DND-41 (cell line): ENCODE results near the gene ADAMTS8.

Source experiments
- ATAC-seq: fragments of 200-7000 bp; cut with Tn5 transposase; 3 replicates; pipeline ENCODE4 v1.9.1; 2021; ENCODE audit warnings: low read depth; ENCODE audit not compliant: insufficient read depth
- DNase-seq: peaks from one replicate; pipeline ENCODE4 v3.0.0-alpha.2; 2020
- H2AFZ ChIP-seq: 2 replicates; pipeline ENCODE4 v1.6.0; 2012; ENCODE audit warnings: low read depth, low read length
- H3K27ac ChIP-seq: 2 replicates; pipeline ENCODE4 v1.5.1; 2012; ENCODE audit warnings: low read length, inconsistent platforms
- H3K27me3 ChIP-seq: fragments of 200-600 bp; sonication (generic); 2 replicates; pipeline ENCODE4 v1.6.0; 2012; ENCODE audit warnings: low read length, mild to moderate bottlenecking, inconsistent platforms; ENCODE audit not compliant: insufficient read depth, poor library complexity
- H3K36me3 ChIP-seq: 2 replicates; pipeline ENCODE4 v1.5.1; 2012; ENCODE audit warnings: low read length, inconsistent platforms; ENCODE audit not compliant: insufficient read depth
- H3K4me1 ChIP-seq: 2 replicates; pipeline ENCODE4 v1.5.1; 2012; ENCODE audit warnings: mild to moderate bottlenecking, low read length; ENCODE audit not compliant: insufficient read depth
- H3K4me2 ChIP-seq: 2 replicates; pipeline ENCODE4 v1.6.0; 2012; ENCODE audit warnings: mild to moderate bottlenecking, moderate library complexity, low read length, inconsistent platforms; ENCODE audit not compliant: insufficient read depth
- H3K4me3 ChIP-seq, 2 experiments: fragments of 200-600 bp in 1 of 2; shearing (Covaris generic) in 1 of 2; 2 replicates each; pipeline ENCODE4 v1.5.1; 2012 to 2016; ENCODE audit warnings: inconsistent platforms in 2 of 2, low read length in 2 of 2, mild to moderate bottlenecking in 2 of 2, low read depth in 1 of 2, moderate library complexity in 1 of 2
- H3K79me2 ChIP-seq: 2 replicates; pipeline ENCODE4 v1.6.0; 2012; ENCODE audit warnings: low read length, inconsistent platforms; ENCODE audit not compliant: insufficient read depth
- H3K9ac ChIP-seq: 2 replicates; pipeline ENCODE4 v1.6.0; 2012; ENCODE audit warnings: low read depth, mild to moderate bottlenecking, inconsistent platforms, low read length, moderate library complexity
- H3K9me3 ChIP-seq: 2 replicates; pipeline ENCODE4 v1.5.1; 2012; ENCODE audit warnings: low read length, moderate library complexity, mild to moderate bottlenecking, inconsistent platforms; ENCODE audit not compliant: insufficient read depth, severe bottlenecking
- H4K20me1 ChIP-seq: 2 replicates; pipeline ENCODE4 v1.6.0; 2012; ENCODE audit warnings: low read length; ENCODE audit not compliant: insufficient read depth
- CTCF ChIP-seq: IDR thresholded peaks from 2 replicates; pipeline ENCODE4 v1.5.1; 2012; ENCODE audit warnings: borderline replicate concordance, low read length, moderate library complexity, mild to moderate bottlenecking; ENCODE audit not compliant: poor library complexity, severe bottlenecking; ENCODE audit errors: extremely low read depth
- EZH2 ChIP-seq: IDR thresholded peaks from 3 replicates; pipeline ENCODE4 v1.6.1; 2012; ENCODE audit warnings: borderline replicate concordance, low read depth, mild to moderate bottlenecking, moderate library complexity, low read length, inconsistent platforms; ENCODE audit not compliant: severe bottlenecking

ADAMTS8 gene

GRCh38 chr11:130476200-130476921 lies 48.0 kb upstream of the ADAMTS8 start:
- no peak overlapping the region for H3K4me2 ChIP-seq
- H3K4me1 ChIP-seq, result no peaks in the 10 kb centered on the region
- H3K27ac ChIP-seq, result no peak overlapping the region
- no peak for DNase-seq
- no peak overlapping the region for H3K4me3 ChIP-seq
- H2AFZ ChIP-seq, result no peak overlapping the region
- no peaks in the 10 kb centered on the region for H4K20me1 ChIP-seq
- TF ChIP-seq EZH2 (no peak), CTCF (no peak)
- H3K36me3 ChIP-seq, result no peaks in the 10 kb centered on the region
- no peaks in the 10 kb centered on the region for H3K79me2 ChIP-seq
- peaks cover 5% of the 10 kb centered on the region for H3K27me3 ChIP-seq
- H3K9me3 ChIP-seq, result no peaks in the 10 kb centered on the region
- H3K9ac ChIP-seq, result no peak overlapping the region
- no peak for ATAC-seq

- ATAC-seq (no peak), DNase-seq (no peak)
- Histone ChIP-seq H3K79me2 (no peaks in the 10 kb centered on the region), H4K20me1 (no peaks in the 10 kb centered on the region), H3K27ac (no peak overlapping the region), H3K4me3 (no peak overlapping the region), H2AFZ (no peak overlapping the region), H3K4me1 (no peaks in the 10 kb centered on the region), H3K9ac (no peak overlapping the region), H3K27me3 (peaks cover 5% of the 10 kb centered on the region), H3K36me3 (no peaks in the 10 kb centered on the region), H3K9me3 (no peaks in the 10 kb centered on the region), H3K4me2 (no peak overlapping the region)
- no peak for TF ChIP-seq CTCF
- no peak for TF ChIP-seq EZH2
Measured at GRCh38 chr11:130475426-130476053, 47.1 kb upstream of the ADAMTS8 start.

GRCh38 chr11:130474637-130475400 lies 46.4 kb upstream of the ADAMTS8 start:
- no peak overlapping the region for H3K27ac ChIP-seq
- H3K4me1 ChIP-seq, result no peaks in the 10 kb centered on the region
- no peaks in the 10 kb centered on the region for H3K79me2 ChIP-seq
- H3K27me3 ChIP-seq, result peaks cover 5% of the 10 kb centered on the region
- H3K9ac ChIP-seq, result no peak overlapping the region
- H2AFZ ChIP-seq, result no peak overlapping the region
- H3K4me3 ChIP-seq, result no peak overlapping the region
- ATAC-seq, result no peak
- no peak for TF ChIP-seq CTCF
- no peaks in the 10 kb centered on the region for H3K9me3 ChIP-seq
- no peak for DNase-seq
- H3K4me2 ChIP-seq, result no peak overlapping the region
- H3K36me3 ChIP-seq, result no peaks in the 10 kb centered on the region
- H4K20me1 ChIP-seq, result no peaks in the 10 kb centered on the region
